ENCODE measurements around the gene MMP25.

DNA sequence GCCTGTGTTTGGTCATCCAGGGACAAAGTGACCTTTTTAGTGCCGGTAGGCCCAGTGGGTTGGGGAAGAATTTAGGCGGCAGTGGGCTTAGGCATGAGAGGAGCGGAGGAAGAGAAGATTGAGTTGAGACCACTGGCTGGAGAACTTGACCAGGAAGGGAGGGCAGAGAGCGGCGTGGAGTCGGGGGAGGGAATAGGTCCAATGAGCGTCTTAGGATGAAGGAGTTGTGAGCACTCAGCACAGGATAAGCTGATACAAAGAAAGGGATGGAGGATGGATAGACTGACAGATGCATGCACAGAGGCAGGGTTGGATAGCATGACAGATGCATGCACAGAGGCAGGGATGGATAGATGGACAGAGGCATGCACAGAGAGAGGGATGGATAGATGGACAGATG lies 27.1 kb downstream of the MMP25 start:
- TF ChIP-seq, protein P1, sequence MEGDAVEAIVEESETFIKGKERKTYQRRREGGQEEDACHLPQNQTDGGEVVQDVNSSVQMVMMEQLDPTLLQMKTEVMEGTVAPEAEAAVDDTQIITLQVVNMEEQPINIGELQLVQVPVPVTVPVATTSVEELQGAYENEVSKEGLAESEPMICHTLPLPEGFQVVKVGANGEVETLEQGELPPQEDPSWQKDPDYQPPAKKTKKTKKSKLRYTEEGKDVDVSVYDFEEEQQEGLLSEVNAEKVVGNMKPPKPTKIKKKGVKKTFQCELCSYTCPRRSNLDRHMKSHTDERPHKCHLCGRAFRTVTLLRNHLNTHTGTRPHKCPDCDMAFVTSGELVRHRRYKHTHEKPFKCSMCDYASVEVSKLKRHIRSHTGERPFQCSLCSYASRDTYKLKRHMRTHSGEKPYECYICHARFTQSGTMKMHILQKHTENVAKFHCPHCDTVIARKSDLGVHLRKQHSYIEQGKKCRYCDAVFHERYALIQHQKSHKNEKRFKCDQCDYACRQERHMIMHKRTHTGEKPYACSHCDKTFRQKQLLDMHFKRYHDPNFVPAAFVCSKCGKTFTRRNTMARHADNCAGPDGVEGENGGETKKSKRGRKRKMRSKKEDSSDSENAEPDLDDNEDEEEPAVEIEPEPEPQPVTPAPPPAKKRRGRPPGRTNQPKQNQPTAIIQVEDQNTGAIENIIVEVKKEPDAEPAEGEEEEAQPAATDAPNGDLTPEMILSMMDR (IDR thresholded peaks at IDR 0.05) = no peak
- TF ChIP-seq POLR2A (IDR thresholded peaks at IDR 0.05) (no peak), POLR2AphosphoS5 (IDR thresholded peaks at IDR 0.05) (no peak), EP300 (IDR thresholded peaks at IDR 0.05) (no peak)
